GM12878 (cell line): ENCODE results near the gene OR14C36.

Experiments used
- EZH2 ChIP-seq: IDR thresholded peaks from 2 replicates; pipeline ENCODE4 v1.6.1; 2012; ENCODE audit warnings: low read depth, mild to moderate bottlenecking, control low read depth, inconsistent platforms, low read length, borderline replicate concordance; ENCODE audit not compliant: control insufficient read depth
- PML ChIP-seq: IDR thresholded peaks from 2 replicates; pipeline ENCODE4 v1.6.1; 2012; ENCODE audit warnings: low read length, inconsistent platforms
- POLR2A ChIP-seq: IDR thresholded peaks from 2 replicates; pipeline ENCODE4 v1.6.1; 2011; ENCODE audit warnings: low read depth, mild to moderate bottlenecking, low read length
- POLR2AphosphoS5 ChIP-seq: IDR thresholded peaks from 2 replicates; pipeline ENCODE4 v1.6.1; 2011; ENCODE audit warnings: mild to moderate bottlenecking, low read length, inconsistent platforms
- SMARCA5 ChIP-seq: fragments of 450-650 bp; IDR thresholded peaks from 2 replicates; pipeline ENCODE4 v1.6.1; 2017; ENCODE audit warnings: mild to moderate bottlenecking
- TAF1 ChIP-seq: IDR thresholded peaks from 2 replicates; pipeline ENCODE4 v1.6.1; 2011; ENCODE audit warnings: mild to moderate bottlenecking, low read depth, low read length, borderline replicate concordance
- TF ChIP-seq, protein P1 (sequence below), 3 experiments: IDR thresholded peaks in 2 of 3; conservative IDR thresholded peaks in 1 of 3; 2 replicates each; pipeline ENCODE4 v1.5.1; 2011; ENCODE audit warnings: low read depth in 3 of 3, low read length in 3 of 3, mild to moderate bottlenecking in 3 of 3, control low read depth in 2 of 3, moderate library complexity in 2 of 3, inconsistent platforms in 1 of 3, mixed read lengths in 1 of 3; ENCODE audit not compliant: control insufficient read depth in 2 of 3, insufficient read depth in 1 of 3; ENCODE audit errors: extremely low read depth in 1 of 3
- TF ChIP-seq, protein P2 (sequence below): IDR thresholded peaks from 2 replicates; pipeline ENCODE4 v1.6.1; 2011; ENCODE audit warnings: borderline replicate concordance, low read depth, mild to moderate bottlenecking, moderate library complexity, mixed read lengths, low read length; ENCODE audit not compliant: insufficient read depth; ENCODE audit errors: extremely low read length

DNA sequence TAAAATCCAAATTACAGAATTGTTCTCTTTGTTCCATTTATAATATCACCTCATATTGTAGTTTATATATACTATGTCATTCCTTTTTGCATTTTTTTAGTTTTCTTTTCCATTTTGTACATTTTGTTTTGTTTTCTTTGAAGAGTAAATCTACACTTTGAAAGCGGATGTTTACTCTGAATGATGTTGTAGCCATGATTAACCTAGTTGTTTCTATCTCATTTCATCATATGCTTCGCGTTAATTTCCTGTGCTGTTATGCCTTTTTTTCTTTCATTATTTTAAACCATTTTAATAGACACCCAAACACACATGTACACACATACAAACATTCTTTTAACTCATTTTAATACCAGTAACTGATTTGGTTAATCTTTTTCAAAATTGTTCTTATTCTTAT, 32.3 kb downstream of the OR14C36 start:
- TF ChIP-seq PML (no peak), POLR2AphosphoS5 (no peak), EZH2 (no peak), SMARCA5 (no peak), POLR2A (no peak), TAF1 (no peak)
- TF ChIP-seq, protein P1, sequence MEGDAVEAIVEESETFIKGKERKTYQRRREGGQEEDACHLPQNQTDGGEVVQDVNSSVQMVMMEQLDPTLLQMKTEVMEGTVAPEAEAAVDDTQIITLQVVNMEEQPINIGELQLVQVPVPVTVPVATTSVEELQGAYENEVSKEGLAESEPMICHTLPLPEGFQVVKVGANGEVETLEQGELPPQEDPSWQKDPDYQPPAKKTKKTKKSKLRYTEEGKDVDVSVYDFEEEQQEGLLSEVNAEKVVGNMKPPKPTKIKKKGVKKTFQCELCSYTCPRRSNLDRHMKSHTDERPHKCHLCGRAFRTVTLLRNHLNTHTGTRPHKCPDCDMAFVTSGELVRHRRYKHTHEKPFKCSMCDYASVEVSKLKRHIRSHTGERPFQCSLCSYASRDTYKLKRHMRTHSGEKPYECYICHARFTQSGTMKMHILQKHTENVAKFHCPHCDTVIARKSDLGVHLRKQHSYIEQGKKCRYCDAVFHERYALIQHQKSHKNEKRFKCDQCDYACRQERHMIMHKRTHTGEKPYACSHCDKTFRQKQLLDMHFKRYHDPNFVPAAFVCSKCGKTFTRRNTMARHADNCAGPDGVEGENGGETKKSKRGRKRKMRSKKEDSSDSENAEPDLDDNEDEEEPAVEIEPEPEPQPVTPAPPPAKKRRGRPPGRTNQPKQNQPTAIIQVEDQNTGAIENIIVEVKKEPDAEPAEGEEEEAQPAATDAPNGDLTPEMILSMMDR (IDR thresholded peaks at IDR 0.05 in 2 of 3, conservative IDR thresholded peaks at IDR 0.05 in 1 of 3; ENCODE audit: control insufficient read depth in 2 of 3, extremely low read depth in 1 of 3, insufficient read depth in 1 of 3, low read depth in 3 of 3, low read length in 3 of 3) = no peak
- TF ChIP-seq, protein P2, sequence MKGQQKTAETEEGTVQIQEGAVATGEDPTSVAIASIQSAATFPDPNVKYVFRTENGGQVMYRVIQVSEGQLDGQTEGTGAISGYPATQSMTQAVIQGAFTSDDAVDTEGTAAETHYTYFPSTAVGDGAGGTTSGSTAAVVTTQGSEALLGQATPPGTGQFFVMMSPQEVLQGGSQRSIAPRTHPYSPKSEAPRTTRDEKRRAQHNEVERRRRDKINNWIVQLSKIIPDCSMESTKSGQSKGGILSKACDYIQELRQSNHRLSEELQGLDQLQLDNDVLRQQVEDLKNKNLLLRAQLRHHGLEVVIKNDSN = no peak
